K562 (cell line): ENCODE data around the gene DDX50. TPM values are rescaled to one million over a fixed set of nuclear protein-coding genes. Genes with fewer than 3 reads are reported as not detected.

Source experiments
- ATAC-seq: fragments of 200-7000 bp; cut with Tn5 transposase; 3 replicates; pipeline ENCODE4 v1.9.1; 2020; ENCODE audit warnings: moderate library complexity
- BruUV-seq: library from RNA; stranded (reverse); fragments of 400-500 nt; replicated peaks from 2 replicates; lab custom pipeline; 2021; lab: Mats Ljungman, UMichigan
- CTCF ChIA-PET: fragments of 300-600 bp; formaldehyde crosslinking; extraction: SDS; loops from one replicate; lab custom pipeline; 2021; ENCODE audit warnings: low intra/inter-chr PET ratio; lab: Yijun Ruan, JAX
- POLR2A ChIA-PET: fragments of 300-600, 350-650 bp; sonication (Branson Sonifier 250); formaldehyde crosslinking; extraction: SDS; loops from one replicate; lab custom pipeline; 2021; ENCODE audit warnings: antibody characterized with exemption, inconsistent platforms; lab: Yijun Ruan, JAX
- DNase-seq, 4 experiments: peaks; one replicate each; pipeline versions ENCODE4 v3.0.0 to v3.0.0-alpha.2; 2011 to 2018; ENCODE audit warnings: low spot score in 3 of 4, mixed read lengths in 3 of 4; ENCODE audit errors: extremely low read depth in 1 of 4
- FAIRE-seq: peaks from 2 replicates; lab custom pipeline; 2011; peaks lifted over from hg19 to GRCh38; lab: Jason Lieb, UNC
- H2AFZ ChIP-seq: 2 replicates; pipeline ENCODE4 v1.6.0; 2011; ENCODE audit warnings: low read depth, low read length, control low read depth, inconsistent platforms
- H3K27ac ChIP-seq: fragments of 200-600 bp; 3 replicates; pipeline ENCODE4 v1.8.0; 2011; ENCODE audit warnings: low read depth, mild to moderate bottlenecking, control low read depth, inconsistent platforms, low read length, moderate library complexity, mixed read lengths; ENCODE audit errors: extremely low read depth
- H3K27me3 ChIP-seq, 2 experiments: fragments of 300-600 bp in 1 of 2; 2 replicates in 1 of 2; 3 replicates in 1 of 2; pipeline versions ENCODE4 v1.6.0 to v1.8.0; 2011; ENCODE audit warnings: inconsistent platforms in 2 of 2, low read length in 2 of 2, mild to moderate bottlenecking in 1 of 2, mixed read lengths in 1 of 2, moderate library complexity in 1 of 2; ENCODE audit not compliant: control insufficient read depth in 2 of 2, insufficient read depth in 2 of 2
- H3K36me3 ChIP-seq: fragments of 300-600 bp; 3 replicates; pipeline ENCODE4 v1.8.0; 2011; ENCODE audit warnings: mild to moderate bottlenecking, low read length, inconsistent platforms; ENCODE audit not compliant: control insufficient read depth, insufficient read depth
- H3K4me1 ChIP-seq, 2 experiments: fragments of 200-600 bp in 1 of 2; replicated peaks in 1 of 2; 2 replicates in 1 of 2; 3 replicates in 1 of 2; pipeline versions ENCODE4 v1.5.1 to v1.8.0; 2011; ENCODE audit warnings: inconsistent platforms in 2 of 2, low read length in 2 of 2, mild to moderate bottlenecking in 1 of 2, mixed read lengths in 1 of 2, moderate library complexity in 1 of 2; ENCODE audit not compliant: control insufficient read depth in 2 of 2, insufficient read depth in 2 of 2
- H3K4me2 ChIP-seq: 2 replicates; pipeline ENCODE4 v1.6.1; 2011; ENCODE audit warnings: low read length, control low read depth, inconsistent platforms, mixed read lengths; ENCODE audit not compliant: insufficient read depth
- H3K4me3 ChIP-seq: fragments of 200-600 bp; sonication (generic), shearing (Covaris generic); 2 replicates; pipeline ENCODE4 v1.5.1; 2016; ENCODE audit warnings: control low read depth, inconsistent platforms
- H3K79me2 ChIP-seq: fragments of 200-600 bp; 3 replicates; pipeline ENCODE4 v1.8.0; 2011; ENCODE audit warnings: low read length, inconsistent platforms; ENCODE audit not compliant: control insufficient read depth, insufficient read depth
- H3K9ac ChIP-seq, 2 experiments: 2 replicates each; pipeline versions ENCODE4 v1.6.0 to v1.6.1; 2011; ENCODE audit warnings: low read depth in 2 of 2, low read length in 2 of 2, control low read depth in 1 of 2, inconsistent platforms in 1 of 2, mild to moderate bottlenecking in 1 of 2, mixed read lengths in 1 of 2; ENCODE audit not compliant: insufficient read depth in 1 of 2
- H3K9me1 ChIP-seq: one replicate; pipeline ENCODE4 v1.6.0; 2011; ENCODE audit warnings: inconsistent platforms, mild to moderate bottlenecking, low read length, moderate library complexity; ENCODE audit not compliant: control insufficient read depth, insufficient read depth
- H3K9me3 ChIP-seq: replicated peaks from 2 replicates; pipeline ENCODE4 v1.5.1; 2011; ENCODE audit warnings: low read depth, low read length, inconsistent platforms; ENCODE audit not compliant: control insufficient read depth, insufficient read depth
- H4K20me1 ChIP-seq: replicated peaks from 2 replicates; pipeline ENCODE4 v1.6.1; 2011; ENCODE audit warnings: low read length, inconsistent platforms, mixed read lengths; ENCODE audit not compliant: control insufficient read depth, insufficient read depth
- ATF7 ChIP-seq: fragments of 450-650 bp; IDR thresholded peaks from 2 replicates; pipeline ENCODE4 v1.7.1; 2014; ENCODE audit warnings: mild to moderate bottlenecking, moderate library complexity
- CBX3 ChIP-seq, 2 experiments: IDR thresholded peaks; 1 replicate in 1 of 2; 2 replicates in 1 of 2; pipeline ENCODE4 v1.6.1; 2012; ENCODE audit warnings: inconsistent platforms in 2 of 2, low read length in 2 of 2, borderline replicate concordance in 1 of 2, control low read depth in 1 of 2
- CBX5 ChIP-seq: IDR thresholded peaks from 2 replicates; pipeline ENCODE4 v1.6.1; 2014; ENCODE audit warnings: low read depth, borderline replicate concordance
- CTCFL ChIP-seq: IDR thresholded peaks from 2 replicates; pipeline ENCODE4 v1.6.1; 2011; ENCODE audit warnings: borderline replicate concordance, low read depth, mild to moderate bottlenecking, moderate library complexity, low read length; ENCODE audit not compliant: insufficient read depth, poor library complexity, severe bottlenecking
- MED1 ChIP-seq: sonication (generic); formaldehyde crosslinking; IDR thresholded peaks from 2 replicates; pipeline ENCODE4 v1.8.1; 2023; ENCODE audit warnings: missing genetic modification reagents, borderline replicate concordance
- RERE ChIP-seq: sonication (generic); formaldehyde crosslinking; IDR thresholded peaks from 2 replicates; pipeline ENCODE4 v1.8.0; 2023; ENCODE audit warnings: missing genetic modification reagents, mild to moderate bottlenecking, borderline replicate concordance
- SP1 ChIP-seq: sonication (generic); formaldehyde crosslinking; IDR thresholded peaks from 2 replicates; pipeline ENCODE4 v1.8.1; 2022; ENCODE audit warnings: mild to moderate bottlenecking, missing genetic modification reagents
- SPI1 ChIP-seq: IDR thresholded peaks from 2 replicates; pipeline ENCODE4 v1.6.1; 2011; ENCODE audit warnings: low read depth, low read length, control low read depth, borderline replicate concordance
- STAT5B ChIP-seq: fragments of 250-450 bp; sonication (Bioruptor Pico); IDR thresholded peaks from 2 replicates; pipeline ENCODE4 v1.8.0; 2021; ENCODE audit warnings: mild to moderate bottlenecking, inconsistent platforms
- TEAD4 ChIP-seq, 2 experiments: sonication (generic) in 1 of 2; formaldehyde crosslinking in 1 of 2; IDR thresholded peaks; 2 replicates each; pipeline versions ENCODE4 v1.6.1 to v1.8.0; 2012 to 2022; ENCODE audit warnings: borderline replicate concordance in 1 of 2, inconsistent platforms in 1 of 2, low read length in 1 of 2, mild to moderate bottlenecking in 1 of 2, missing genetic modification reagents in 1 of 2
- ZKSCAN8 ChIP-seq: fragments of 200-800 bp; sonication (Bioruptor generic); IDR thresholded peaks from 2 replicates; pipeline ENCODE4 v1.6.1; 2016; ENCODE audit warnings: missing genetic modification characterization, missing compliant biosample characterization
- ZNF23 ChIP-seq: fragments of 250-450 bp; sonication (Bioruptor Pico); IDR thresholded peaks from 2 replicates; pipeline ENCODE4 v1.4.0; 2020; ENCODE audit warnings: mild to moderate bottlenecking
- ZNF311 ChIP-seq: fragments of 250-450 bp; sonication (Bioruptor Pico); IDR thresholded peaks from 2 replicates; pipeline ENCODE4 v1.4.0; 2020; ENCODE audit warnings: mild to moderate bottlenecking, moderate library complexity
- ZNF511 ChIP-seq: sonication (generic); formaldehyde crosslinking; IDR thresholded peaks from 2 replicates; pipeline ENCODE4 v1.8.0; 2022; ENCODE audit warnings: mild to moderate bottlenecking, missing genetic modification reagents
- ZNF717 ChIP-seq: fragments of 250-450 bp; sonication (Bioruptor Pico); IDR thresholded peaks from 2 replicates; pipeline ENCODE4 v1.5.0; 2021
- WGBS: fragments of 100-300 bp; shearing (Covaris generic); methylation state at CpG from one replicate; pipeline ENCODE4 v1.1.6; 2016; ENCODE audit warnings: low coverage, mixed read lengths; ENCODE audit not compliant: insufficient coverage; ENCODE audit errors: missing lambda C conversion rate; 5-methylcytosine and 5-hydroxymethylcytosine counted together
- in situ Hi-C: fragments of 300-500 bp; cut with MboI; formaldehyde crosslinking; loops from 4 replicates; pipeline ENCODE4 v1.15.0; 2018; ENCODE audit warnings: inconsistent platforms, mixed read lengths
- intact Hi-C: fragments of 100-400 bp; cut with micrococcal nuclease; formaldehyde crosslinking; loops from 2 replicates; pipeline ENCODE4 v1.14.2; 2022
- polyA plus RNA-seq, 8 experiments: library from polyadenylated mRNA; depleted of rRNA in 4 of 8; stranded (reverse) in 5 of 8; unstranded in 3 of 8; fragments of >200 nt; fragmentation: Nextera tagmentation in 2 of 8; fragmentation: Illumina TruSeq in 1 of 8; extraction: Ambion mirVana in 2 of 8; extraction: Trizol in 1 of 8; gene quantifications; 2 replicates each; pipeline versions ENCODE4 v1.2.1 to v1.2.3, GENCODE V29; 2011 to 2014; ENCODE audit warnings: inconsistent platforms in 1 of 8, missing spikeins in 1 of 8
- total RNA-seq, 7 experiments: library from RNA; depleted of rRNA in 6 of 7; stranded (reverse); fragments of >200 nt in 6 of 7; fragmentation: Illumina TruSeq in 2 of 7; extraction: Trizol in 2 of 7; gene quantifications; 2 replicates each; pipeline versions ENCODE4 v1.2.1 to v1.2.3, GENCODE V29; 2011 to 2021; ENCODE audit warnings: low replicate concordance in 1 of 7

DDX50 gene
- total and polyA plus RNA-seq, 9 of the 15 experiments (the other 6 are each of a cell fraction or from before 2014, with no cell fraction given) = 36.7 to 86.8 (median 57.4) TPM

- Histone ChIP-seq H3K9ac (no peak overlapping the region), H3K4me2 (no peak overlapping the region), H3K36me3 (no peaks in the 10 kb centered on the region), H3K27me3 (no peaks in the 10 kb centered on the region), H3K9me1 (no peaks in the 10 kb centered on the region), H3K79me2 (no peaks in the 10 kb centered on the region), H3K4me1 (no peaks in the 10 kb centered on the region), H3K4me3 (no peak overlapping the region), H4K20me1 (no peaks in the 10 kb centered on the region), H3K9me3 (peaks cover 4% of the 10 kb centered on the region), H3K27ac (no peak overlapping the region), H2AFZ (no peak overlapping the region)
- intact Hi-C loops = no loop called here
- FAIRE-seq = no peak
- ATAC-seq = no peak
- BruUV-seq = no TSS peak
- DNase-seq = peak in 1 of 4 experiments; percentile 34
- 3% methylated on average over 5 of the region's 5 CpGs for WGBS
- CTCF ChIA-PET = no interaction called here
- in situ Hi-C loops = no loop called here
- POLR2A ChIA-PET = interaction anchor here (1.1 to 3.4 kb wide), 2 partner anchors 10 to 14 kb away, joined by 4 to 13 read pairs; no protein-coding TSS in a partner anchor
- TF ChIP-seq SP1 (CRISPR knock-in tag) (no peak), CBX3 (IDR thresholded peaks at IDR 0.05; ENCODE audit: borderline replicate concordance in 1 of 2, low read length in 2 of 2) (peak; percentile 77 to 99), CBX5 (peak; percentile 99), ZNF23 (CRISPR knock-in tag) (no peak), ZNF511 (no peak), ZNF311 (no peak), MED1 (no peak), ATF7 (no peak), RERE (CRISPR knock-in tag) (no peak), STAT5B (no peak), ZKSCAN8 (CRISPR knock-in tag) (no peak), SPI1 (no peak), CTCFL (no peak), ZNF717 (CRISPR knock-in tag) (no peak), TEAD4 (IDR thresholded peaks at IDR 0.05; ENCODE audit: low read length) (no peak), TEAD4 (CRISPR knock-in tag; IDR thresholded peaks at IDR 0.05; ENCODE audit: borderline replicate concordance) (no peak)
Observed at GRCh38 chr10:68861253-68861652, 39.9 kb upstream of the DDX50 start.
